Thyroid gland (tissue), 4 donors: ENCODE data around the gene DENND4A. TPM values are rescaled to one million over a fixed set of nuclear protein-coding genes. Genes with fewer than 3 reads are reported as not detected.

Experiments used
- DNase-seq, 2 donors: peaks; one replicate each; pipeline ENCODE4 v3.0.0-alpha.2; 2019
- H3K27ac ChIP-seq, 3 donors: fragments of 200-600 bp; sonication (generic); 1 replicate in 2 of 3; 2 replicates in 1 of 3; pipeline ENCODE4 v1.5.1; 2016 to 2019; ENCODE audit warnings: mild to moderate bottlenecking in 1 of 3, moderate library complexity in 1 of 3
- H3K27me3 ChIP-seq: fragments of 200-600 bp; sonication (generic); one replicate; pipeline ENCODE4 v1.5.1; 2019
- H3K36me3 ChIP-seq, 2 donors: fragments of 200-600 bp; sonication (generic); one replicate each; pipeline ENCODE4 v1.5.1; 2016 to 2019
- H3K4me1 ChIP-seq, 2 donors: fragments of 200-600 bp; sonication (generic); one replicate each; pipeline ENCODE4 v1.5.1; 2017 to 2019
- H3K4me3 ChIP-seq, 3 donors: fragments of 200-600 bp; sonication (generic); replicated peaks in 1 of 3; 1 replicate in 2 of 3; 2 replicates in 1 of 3; pipeline ENCODE4 v1.5.1; 2016; ENCODE audit warnings: mild to moderate bottlenecking in 1 of 3
- H3K9me3 ChIP-seq: fragments of 200-600 bp; sonication (generic); one replicate; pipeline ENCODE4 v1.5.1; 2017
- CTCF ChIP-seq, 6 experiments: fragments of 200-600 bp in 3 of 6; fragments of 450-650 bp in 3 of 6; sonication (generic) in 3 of 6; IDR thresholded peaks; one replicate each; pipeline ENCODE4 v1.5.1; 2016 to 2019; ENCODE audit warnings: antibody characterized with exemption in 6 of 6, mild to moderate bottlenecking in 2 of 6, inconsistent platforms in 1 of 6, moderate library complexity in 1 of 6
- POLR2A ChIP-seq, 2 donors: fragments of 450-650 bp; IDR thresholded peaks; one replicate each; pipeline ENCODE4 v1.6.1; 2017; ENCODE audit warnings: antibody characterized with exemption in 2 of 2, mild to moderate bottlenecking in 2 of 2, moderate library complexity in 1 of 2
- WGBS, 2 donors: methylation state at CpG; one replicate each; pipeline ENCODE4 v1.1.5; 2017; 5-methylcytosine and 5-hydroxymethylcytosine counted together
- intact Hi-C: fragments of 100-400 bp; cut with DNase I; formaldehyde crosslinking; loops from one replicate; pipeline ENCODE4 v1.15.1; 2023
- total RNA-seq, 4 donors: library from RNA; depleted of rRNA; stranded (reverse); fragments of >200 nt; gene quantifications; one replicate each; pipeline ENCODE4 v1.2.3, GENCODE V29; 2016

DENND4A gene
- total RNA-seq, 4 donors from 2014 or later: 37.5 to 79.9 (median 45.7) TPM

DNA sequence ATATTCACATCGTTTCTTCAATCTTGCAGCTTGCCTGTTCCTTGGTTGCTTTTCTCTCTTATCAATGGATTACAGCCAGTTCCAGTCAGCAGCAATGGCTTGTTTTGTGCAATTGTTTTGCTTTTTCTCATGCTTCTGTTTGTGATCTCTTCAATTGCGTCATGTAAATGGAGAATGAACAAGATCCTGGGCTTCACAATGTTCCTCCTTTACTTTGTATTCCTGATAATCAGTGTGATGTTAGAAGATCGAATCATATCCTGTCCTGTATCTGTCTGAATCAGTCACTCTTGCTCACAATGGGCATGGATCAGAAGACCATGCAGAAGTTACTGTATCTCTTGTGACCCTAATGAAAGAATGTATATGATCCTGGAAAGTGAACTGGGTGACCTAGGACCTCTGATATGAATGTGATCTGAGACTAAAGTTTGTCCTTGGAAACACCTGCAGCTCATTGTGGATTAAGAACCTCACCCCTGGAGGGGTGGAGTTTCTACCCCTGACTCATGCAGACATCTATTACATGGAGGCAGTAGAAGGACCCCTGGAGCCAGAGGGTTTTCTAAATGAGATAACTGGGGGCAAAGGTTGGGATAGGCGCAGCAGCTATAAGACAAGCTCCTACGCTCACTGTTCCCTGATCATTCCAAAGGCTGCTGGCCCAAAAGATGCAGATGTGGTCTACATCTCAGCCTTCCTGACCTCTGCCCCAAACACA is 138.1 kb downstream of the DENND4A start:
- peaks cover 0 to 10% of the 10 kb centered on the region in 2 donors for H3K4me1 ChIP-seq
- 96 to 98% methylated on average over 5 of the region's 5 CpGs for whole genome bisulfite sequencing, 2 donors
- TF ChIP-seq POLR2A (IDR thresholded peaks at IDR 0.05): no peak
- TF ChIP-seq CTCF (IDR thresholded peaks at IDR 0.05): no peak
- H3K27ac ChIP-seq: no peak overlapping the region
- H3K36me3 ChIP-seq: peaks cover 7 to 8% of the 10 kb centered on the region in 2 donors
- no peak overlapping the region for H3K4me3 ChIP-seq
- H3K9me3 ChIP-seq: no peaks in the 10 kb centered on the region
- DNase-seq: no peak
- intact Hi-C loops: no loop called here
- no peaks in the 10 kb centered on the region for H3K27me3 ChIP-seq

- Histone ChIP-seq H3K27ac (no peak overlapping the region), H3K9me3 (no peaks in the 10 kb centered on the region), H3K27me3 (no peaks in the 10 kb centered on the region), H3K4me1 (peaks cover 0 to 10% of the 10 kb centered on the region in 2 donors), H3K36me3 (peaks cover 7 to 8% of the 10 kb centered on the region in 2 donors), H3K4me3 (no peak overlapping the region)
- intact Hi-C loops: no loop called here
- DNase-seq: no peak
- TF ChIP-seq POLR2A (IDR thresholded peaks at IDR 0.05) (no peak), CTCF (IDR thresholded peaks at IDR 0.05) (no peak)
These were observed 138.8 kb downstream of the DENND4A start for GRCh38 chr15:65653341-65653740.

DNA sequence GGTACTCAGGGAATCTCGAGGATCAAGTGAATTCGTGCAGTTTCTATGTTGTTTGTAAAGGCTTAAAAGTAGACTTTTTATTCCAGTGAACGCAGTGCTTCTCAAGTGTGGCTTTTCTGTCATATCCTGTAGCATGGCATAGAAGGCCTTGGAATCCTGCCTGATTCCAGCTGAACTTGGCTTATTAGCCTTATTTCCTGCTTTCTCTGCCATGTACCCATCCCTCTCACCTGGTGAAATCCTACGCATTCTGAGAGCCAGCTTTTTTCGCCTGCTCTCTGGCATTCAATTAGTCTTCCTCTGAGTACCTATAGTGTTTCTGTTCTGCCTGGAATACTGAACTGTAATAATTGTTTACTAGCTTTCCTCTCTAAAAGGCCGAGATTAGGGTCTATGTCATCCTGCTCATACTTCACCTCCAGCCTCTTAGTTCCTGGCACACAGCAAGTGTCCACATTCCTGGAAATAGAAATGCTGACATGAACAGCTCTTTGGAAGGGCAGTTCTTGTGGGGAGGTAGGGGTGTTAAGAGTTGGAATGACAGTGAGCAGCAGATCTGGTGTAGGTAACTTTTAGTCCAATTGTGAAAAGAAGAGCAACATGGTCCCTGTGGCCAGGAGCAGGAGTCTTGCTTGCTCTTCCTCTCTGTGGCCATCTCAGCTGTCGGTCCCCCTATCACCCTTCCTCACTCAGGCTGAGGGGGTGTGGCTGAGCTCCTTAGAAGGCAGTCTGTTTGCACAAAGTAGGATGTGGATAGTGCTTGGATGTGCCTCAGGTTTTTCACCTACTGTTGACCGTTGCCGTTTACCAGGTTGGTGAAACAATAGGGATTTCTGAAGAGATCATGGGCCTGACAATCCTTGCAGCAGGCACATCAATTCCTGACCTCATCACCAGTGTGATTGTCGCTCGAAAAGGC is 140.0 kb downstream of the DENND4A start:
- WGBS, 2 donors: 59 to 62% methylated on average over 11 of the region's 11 CpGs

GRCh38 chr15:65651042-65651322 is 141.1 kb downstream of the DENND4A start:
- H3K27ac ChIP-seq: peak overlapping the region in 1 of 3 donors; percentile 1
- intact Hi-C loops: no loop called here

More for the DNA sequence above, 140.0 kb downstream of the DENND4A start:
- intact Hi-C loops: no loop called here
- peak in 1 of 2 donors; percentile 18 for DNase-seq
- H3K27ac ChIP-seq: peak overlapping the region in 2 of 3 donors; percentile 1 to 4
- no peaks in the 10 kb centered on the region for H3K36me3 ChIP-seq
- H3K4me1 ChIP-seq: peaks cover 0 to 10% of the 10 kb centered on the region in 2 donors
- TF ChIP-seq POLR2A (IDR thresholded peaks at IDR 0.05) (no peak), CTCF (IDR thresholded peaks at IDR 0.05) (no peak)
- no peaks in the 10 kb centered on the region for H3K27me3 ChIP-seq
- no peak overlapping the region for H3K4me3 ChIP-seq
- no peaks in the 10 kb centered on the region for H3K9me3 ChIP-seq

More at GRCh38 chr15:65651042-65651322, 141.1 kb downstream of the DENND4A start:
- H3K4me1 ChIP-seq: peaks cover 0 to 10% of the 10 kb centered on the region in 2 donors
- WGBS, 2 donors: 100% methylated on average over 1 of the region's 1 CpG
- no peaks in the 10 kb centered on the region for H3K27me3 ChIP-seq
- TF ChIP-seq POLR2A (IDR thresholded peaks at IDR 0.05) (no peak), CTCF (IDR thresholded peaks at IDR 0.05) (no peak)
- H3K36me3 ChIP-seq: no peaks in the 10 kb centered on the region
- DNase-seq: no peak
- H3K9me3 ChIP-seq: no peaks in the 10 kb centered on the region
- H3K4me3 ChIP-seq: no peak overlapping the region
